Liver (tissue), 9 donors: Measurements from ENCODE around the gene LTBP2. TPM values are rescaled to one million over a fixed set of nuclear protein-coding genes. Genes with fewer than 3 reads are reported as not detected.

Experiments
- DNase-seq: peaks from one replicate; pipeline ENCODE4 v3.0.0-alpha.2; 2017; ENCODE audit warnings: low spot score
- H3K27ac ChIP-seq, 2 donors: one replicate each; pipeline ENCODE4 v1.7.0; 2013; ENCODE audit warnings: inconsistent platforms in 2 of 2, low read length in 2 of 2, control low read depth in 1 of 2, low read depth in 1 of 2, mild to moderate bottlenecking in 1 of 2
- H3K27me3 ChIP-seq, 4 donors: one replicate each; pipeline versions ENCODE4 v1.6.1 to v1.7.0; 2013; ENCODE audit warnings: low read length in 3 of 4, inconsistent platforms in 1 of 4, mild to moderate bottlenecking in 1 of 4, moderate library complexity in 1 of 4; ENCODE audit not compliant: control insufficient read depth in 4 of 4, insufficient read depth in 4 of 4
- H3K36me3 ChIP-seq, 4 donors: one replicate each; pipeline versions ENCODE4 v1.6.1 to v1.7.0; 2013; ENCODE audit warnings: low read length in 3 of 4, mild to moderate bottlenecking in 3 of 4, low read depth in 1 of 4, moderate library complexity in 1 of 4; ENCODE audit not compliant: control insufficient read depth in 4 of 4, insufficient read depth in 3 of 4
- H3K4me1 ChIP-seq, 4 donors: one replicate each; pipeline versions ENCODE4 v1.6.1 to v1.7.0; 2013; ENCODE audit warnings: low read length in 3 of 4, mild to moderate bottlenecking in 3 of 4, moderate library complexity in 1 of 4; ENCODE audit not compliant: control insufficient read depth in 4 of 4, insufficient read depth in 4 of 4
- H3K4me3 ChIP-seq, 3 donors: one replicate each; pipeline versions ENCODE4 v1.6.1 to v1.7.0; 2013; ENCODE audit warnings: low read length in 3 of 3, control low read depth in 1 of 3, low read depth in 1 of 3, mild to moderate bottlenecking in 1 of 3
- H3K9ac ChIP-seq, 2 donors: one replicate each; pipeline ENCODE4 v1.7.0; 2013; ENCODE audit warnings: low read length in 2 of 2, mild to moderate bottlenecking in 2 of 2, moderate library complexity in 2 of 2, control low read depth in 1 of 2, low read depth in 1 of 2
- H3K9me3 ChIP-seq, 4 donors: one replicate each; pipeline versions ENCODE4 v1.6.1 to v1.7.0; 2013; ENCODE audit warnings: low read length in 3 of 4; ENCODE audit not compliant: control insufficient read depth in 4 of 4
- EGR1 ChIP-seq, 2 donors: IDR thresholded peaks; 2 replicates each; pipeline ENCODE4 v1.6.1; 2016 to 2018; ENCODE audit warnings: antibody characterized with exemption in 2 of 2, low read depth in 2 of 2
- FOXA1 ChIP-seq: IDR thresholded peaks from 2 replicates; pipeline ENCODE4 v1.6.1; 2016; ENCODE audit warnings: antibody characterized with exemption
- GABPA ChIP-seq, 2 donors: IDR thresholded peaks in 1 of 2; conservative IDR thresholded peaks in 1 of 2; 2 replicates each; pipeline ENCODE4 v1.6.1; 2016; ENCODE audit warnings: antibody characterized with exemption in 2 of 2, mild to moderate bottlenecking in 1 of 2, moderate library complexity in 1 of 2
- HNF4A ChIP-seq, 2 donors: conservative IDR thresholded peaks; 2 replicates each; pipeline ENCODE4 v1.6.1; 2016; ENCODE audit warnings: antibody characterized with exemption in 2 of 2, mild to moderate bottlenecking in 2 of 2
- JUND ChIP-seq, 2 donors: IDR thresholded peaks; 2 replicates each; pipeline ENCODE4 v1.6.1; 2016; ENCODE audit warnings: antibody characterized with exemption in 2 of 2
- RAD21 ChIP-seq, 2 donors: IDR thresholded peaks; 2 replicates each; pipeline ENCODE4 v1.6.1; 2016; ENCODE audit warnings: antibody characterized with exemption in 2 of 2, mild to moderate bottlenecking in 2 of 2
- RXRA ChIP-seq, 2 donors: IDR thresholded peaks; 2 replicates each; pipeline ENCODE4 v1.6.1; 2017 to 2018; ENCODE audit warnings: antibody characterized with exemption in 2 of 2, mild to moderate bottlenecking in 1 of 2
- SP1 ChIP-seq: IDR thresholded peaks from 2 replicates; pipeline ENCODE4 v1.6.1; 2018; ENCODE audit warnings: antibody characterized with exemption, mild to moderate bottlenecking
- YY1 ChIP-seq: IDR thresholded peaks from 2 replicates; pipeline ENCODE4 v1.6.1; 2016; ENCODE audit warnings: antibody characterized with exemption, mild to moderate bottlenecking
- WGBS: extraction: QIAGEN DNeasy Blood & Tissue Kit; methylation state at CpG from one replicate; pipeline ENCODE4 v1.1.7; 2013; 5-methylcytosine and 5-hydroxymethylcytosine counted together
- polyA plus RNA-seq, 2 donors: library from polyadenylated mRNA; stranded (reverse) in 1 of 2; unstranded in 1 of 2; fragments of 200-250 nt in 1 of 2; fragments of >200 nt in 1 of 2; fragmentation: Nextera tagmentation in 1 of 2; extraction: Ambion mirVana in 1 of 2; gene quantifications; one replicate each; pipeline versions ENCODE4 v1.2.1 to v1.2.3, GENCODE V29; 2013 to 2015
- total RNA-seq, 2 donors: library from RNA; depleted of rRNA; stranded (reverse); fragments of >200 nt; gene quantifications; one replicate each; pipeline ENCODE4 v1.2.3, GENCODE V29; 2014
- TF ChIP-seq, protein P1 (sequence below): IDR thresholded peaks from 2 replicates; pipeline ENCODE4 v1.6.1; 2016; ENCODE audit warnings: antibody characterized with exemption, mild to moderate bottlenecking
- TF ChIP-seq, protein P2 (sequence below): IDR thresholded peaks from 2 replicates; pipeline ENCODE4 v1.6.1; 2016; ENCODE audit warnings: antibody characterized with exemption
- TF ChIP-seq, protein P3 (sequence below): IDR thresholded peaks from 2 replicates; pipeline ENCODE4 v1.6.1; 2016; ENCODE audit warnings: antibody characterized with exemption
- TF ChIP-seq, protein P4 (sequence below): IDR thresholded peaks from 2 replicates; pipeline ENCODE4 v1.6.1; 2016; ENCODE audit warnings: antibody characterized with exemption
- TF ChIP-seq, protein P5 (sequence below): fragments of 150-350 bp; IDR thresholded peaks from 2 replicates; pipeline ENCODE4 v1.5.1; 2017; ENCODE audit warnings: improper control_type of control experiment, low read depth, low read length; ENCODE audit not compliant: missing input control
- donor health status: healthy.
- donor health status: healthy.
- donor health status: healthy.
- donor health status: healthy.
- donor health status: healthy.

Gene LTBP2
- total and polyA plus RNA-seq, 4 donors, result 0.24 to 1.3 (median 0.89) TPM

DNA sequence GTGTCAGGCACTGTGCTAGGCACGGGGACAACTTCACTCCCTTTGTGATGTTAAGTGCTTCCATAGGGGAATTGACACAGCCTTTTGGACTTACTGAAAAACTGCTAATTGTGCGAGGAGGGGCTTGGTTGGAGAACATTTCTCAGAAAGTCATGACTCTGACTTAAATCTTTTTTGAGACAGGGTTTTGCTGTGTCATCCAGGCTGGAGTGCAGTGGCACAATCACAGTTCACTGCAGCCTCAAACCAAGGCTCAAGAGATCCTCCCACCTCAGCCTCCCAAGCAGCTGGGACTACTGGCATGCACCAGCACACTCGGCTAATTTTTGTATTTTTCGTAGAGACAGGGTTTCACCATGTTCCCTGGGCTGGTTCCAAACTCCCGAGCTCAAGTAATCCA lies 10.2 kb upstream of the LTBP2 start:
- Histone ChIP-seq H3K9ac (no peak overlapping the region), H3K36me3 (no peaks in the 10 kb centered on the region), H3K27me3 (no peaks in the 10 kb centered on the region), H3K9me3 (no peaks in the 10 kb centered on the region), H3K4me1 (peaks cover 9 to 16% (median 15%) of the 10 kb centered on the region in 4 donors), H3K4me3 (no peak overlapping the region), H3K27ac (no peak overlapping the region)
- no peak for DNase-seq
- TF ChIP-seq, protein P1, sequence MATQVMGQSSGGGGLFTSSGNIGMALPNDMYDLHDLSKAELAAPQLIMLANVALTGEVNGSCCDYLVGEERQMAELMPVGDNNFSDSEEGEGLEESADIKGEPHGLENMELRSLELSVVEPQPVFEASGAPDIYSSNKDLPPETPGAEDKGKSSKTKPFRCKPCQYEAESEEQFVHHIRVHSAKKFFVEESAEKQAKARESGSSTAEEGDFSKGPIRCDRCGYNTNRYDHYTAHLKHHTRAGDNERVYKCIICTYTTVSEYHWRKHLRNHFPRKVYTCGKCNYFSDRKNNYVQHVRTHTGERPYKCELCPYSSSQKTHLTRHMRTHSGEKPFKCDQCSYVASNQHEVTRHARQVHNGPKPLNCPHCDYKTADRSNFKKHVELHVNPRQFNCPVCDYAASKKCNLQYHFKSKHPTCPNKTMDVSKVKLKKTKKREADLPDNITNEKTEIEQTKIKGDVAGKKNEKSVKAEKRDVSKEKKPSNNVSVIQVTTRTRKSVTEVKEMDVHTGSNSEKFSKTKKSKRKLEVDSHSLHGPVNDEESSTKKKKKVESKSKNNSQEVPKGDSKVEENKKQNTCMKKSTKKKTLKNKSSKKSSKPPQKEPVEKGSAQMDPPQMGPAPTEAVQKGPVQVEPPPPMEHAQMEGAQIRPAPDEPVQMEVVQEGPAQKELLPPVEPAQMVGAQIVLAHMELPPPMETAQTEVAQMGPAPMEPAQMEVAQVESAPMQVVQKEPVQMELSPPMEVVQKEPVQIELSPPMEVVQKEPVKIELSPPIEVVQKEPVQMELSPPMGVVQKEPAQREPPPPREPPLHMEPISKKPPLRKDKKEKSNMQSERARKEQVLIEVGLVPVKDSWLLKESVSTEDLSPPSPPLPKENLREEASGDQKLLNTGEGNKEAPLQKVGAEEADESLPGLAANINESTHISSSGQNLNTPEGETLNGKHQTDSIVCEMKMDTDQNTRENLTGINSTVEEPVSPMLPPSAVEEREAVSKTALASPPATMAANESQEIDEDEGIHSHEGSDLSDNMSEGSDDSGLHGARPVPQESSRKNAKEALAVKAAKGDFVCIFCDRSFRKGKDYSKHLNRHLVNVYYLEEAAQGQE, result no peak
- TF ChIP-seq HNF4A (conservative IDR thresholded peaks at IDR 0.05) (no peak), SP1 (no peak), FOXA1 (no peak), RXRA (IDR thresholded peaks at IDR 0.05) (no peak), JUND (IDR thresholded peaks at IDR 0.05) (no peak), RAD21 (IDR thresholded peaks at IDR 0.05) (no peak), YY1 (no peak)
- TF ChIP-seq, protein P2, sequence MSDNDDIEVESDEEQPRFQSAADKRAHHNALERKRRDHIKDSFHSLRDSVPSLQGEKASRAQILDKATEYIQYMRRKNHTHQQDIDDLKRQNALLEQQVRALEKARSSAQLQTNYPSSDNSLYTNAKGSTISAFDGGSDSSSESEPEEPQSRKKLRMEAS, result no peak
- TF ChIP-seq, protein P3, sequence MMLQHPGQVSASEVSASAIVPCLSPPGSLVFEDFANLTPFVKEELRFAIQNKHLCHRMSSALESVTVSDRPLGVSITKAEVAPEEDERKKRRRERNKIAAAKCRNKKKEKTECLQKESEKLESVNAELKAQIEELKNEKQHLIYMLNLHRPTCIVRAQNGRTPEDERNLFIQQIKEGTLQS, result no peak
- TF ChIP-seq, protein P4, sequence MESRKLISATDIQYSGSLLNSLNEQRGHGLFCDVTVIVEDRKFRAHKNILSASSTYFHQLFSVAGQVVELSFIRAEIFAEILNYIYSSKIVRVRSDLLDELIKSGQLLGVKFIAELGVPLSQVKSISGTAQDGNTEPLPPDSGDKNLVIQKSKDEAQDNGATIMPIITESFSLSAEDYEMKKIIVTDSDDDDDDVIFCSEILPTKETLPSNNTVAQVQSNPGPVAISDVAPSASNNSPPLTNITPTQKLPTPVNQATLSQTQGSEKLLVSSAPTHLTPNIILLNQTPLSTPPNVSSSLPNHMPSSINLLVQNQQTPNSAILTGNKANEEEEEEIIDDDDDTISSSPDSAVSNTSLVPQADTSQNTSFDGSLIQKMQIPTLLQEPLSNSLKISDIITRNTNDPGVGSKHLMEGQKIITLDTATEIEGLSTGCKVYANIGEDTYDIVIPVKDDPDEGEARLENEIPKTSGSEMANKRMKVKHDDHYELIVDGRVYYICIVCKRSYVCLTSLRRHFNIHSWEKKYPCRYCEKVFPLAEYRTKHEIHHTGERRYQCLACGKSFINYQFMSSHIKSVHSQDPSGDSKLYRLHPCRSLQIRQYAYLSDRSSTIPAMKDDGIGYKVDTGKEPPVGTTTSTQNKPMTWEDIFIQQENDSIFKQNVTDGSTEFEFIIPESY, result no peak
- 83% methylated on average over 5 of the region's 5 CpGs for WGBS

DNA sequence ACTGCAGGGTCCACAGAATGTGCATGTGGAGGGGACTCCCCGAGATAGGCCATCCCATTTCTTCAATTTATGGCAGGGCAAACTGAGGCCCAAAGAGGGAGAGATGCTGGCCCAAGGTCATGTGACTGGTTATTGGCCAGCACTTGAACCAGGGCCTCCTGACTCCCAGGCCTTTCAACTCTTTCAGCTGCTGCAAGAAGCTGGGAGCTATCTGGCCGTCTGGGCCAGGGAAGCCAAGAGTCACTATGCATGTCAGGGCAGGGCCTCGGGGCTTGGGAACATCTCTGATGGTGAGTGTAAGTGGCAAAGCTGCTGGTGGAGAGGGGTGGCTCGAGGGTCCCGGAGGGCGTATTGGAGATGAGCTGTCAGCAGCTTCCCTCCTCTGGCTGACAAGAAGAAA lies 9.5 kb upstream of the LTBP2 start:
- no peaks in the 10 kb centered on the region for H3K36me3 ChIP-seq
- H3K27me3 ChIP-seq, result no peaks in the 10 kb centered on the region
- H3K4me3 ChIP-seq, result no peak overlapping the region
- WGBS, result 80% methylated on average over 6 of the region's 6 CpGs
- no peaks in the 10 kb centered on the region for H3K9me3 ChIP-seq
- no peak overlapping the region for H3K9ac ChIP-seq
- no peak overlapping the region for H3K27ac ChIP-seq
- DNase-seq, result no peak
- TF ChIP-seq EGR1 (IDR thresholded peaks at IDR 0.05; ENCODE audit: low read depth in 2 of 2) (no peak), RXRA (IDR thresholded peaks at IDR 0.05) (peak in 1 of 2 donors; percentile 54), YY1 (no peak), GABPA (IDR thresholded peaks at IDR 0.05 in 1 of 2, conservative IDR thresholded peaks at IDR 0.05 in 1 of 2) (no peak)
- TF ChIP-seq, protein P5, sequence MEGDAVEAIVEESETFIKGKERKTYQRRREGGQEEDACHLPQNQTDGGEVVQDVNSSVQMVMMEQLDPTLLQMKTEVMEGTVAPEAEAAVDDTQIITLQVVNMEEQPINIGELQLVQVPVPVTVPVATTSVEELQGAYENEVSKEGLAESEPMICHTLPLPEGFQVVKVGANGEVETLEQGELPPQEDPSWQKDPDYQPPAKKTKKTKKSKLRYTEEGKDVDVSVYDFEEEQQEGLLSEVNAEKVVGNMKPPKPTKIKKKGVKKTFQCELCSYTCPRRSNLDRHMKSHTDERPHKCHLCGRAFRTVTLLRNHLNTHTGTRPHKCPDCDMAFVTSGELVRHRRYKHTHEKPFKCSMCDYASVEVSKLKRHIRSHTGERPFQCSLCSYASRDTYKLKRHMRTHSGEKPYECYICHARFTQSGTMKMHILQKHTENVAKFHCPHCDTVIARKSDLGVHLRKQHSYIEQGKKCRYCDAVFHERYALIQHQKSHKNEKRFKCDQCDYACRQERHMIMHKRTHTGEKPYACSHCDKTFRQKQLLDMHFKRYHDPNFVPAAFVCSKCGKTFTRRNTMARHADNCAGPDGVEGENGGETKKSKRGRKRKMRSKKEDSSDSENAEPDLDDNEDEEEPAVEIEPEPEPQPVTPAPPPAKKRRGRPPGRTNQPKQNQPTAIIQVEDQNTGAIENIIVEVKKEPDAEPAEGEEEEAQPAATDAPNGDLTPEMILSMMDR, result no peak
- peaks cover 9 to 16% (median 15%) of the 10 kb centered on the region in 4 donors for H3K4me1 ChIP-seq
